Stimulated activated CD8-positive, alpha-beta memory T cell treated with anti-CD3 and anti-CD28 coated beads, Interleukin-7, amount 100 ng/mL, for 48 hours (primary cell): ENCODE results near the gene GNAQ.

Experiments
- DNase-seq, 2 donors: peaks; one replicate each; pipeline ENCODE4 v3.0.0-alpha.2; 2020; ENCODE audit warnings: low read depth in 1 of 2; ENCODE audit errors: extremely low read depth in 1 of 2

GNAQ gene

GRCh38 chr9:78031893-78032729 is 500 bp upstream of the GNAQ start:
- DNase-seq, result peak; percentile 47 to 64

- DNase-seq, result peak in 1 of 2 donors; percentile 23
Measured at GRCh38 chr9:78030553-78031443, 813 bp downstream of the GNAQ start.

DNA sequence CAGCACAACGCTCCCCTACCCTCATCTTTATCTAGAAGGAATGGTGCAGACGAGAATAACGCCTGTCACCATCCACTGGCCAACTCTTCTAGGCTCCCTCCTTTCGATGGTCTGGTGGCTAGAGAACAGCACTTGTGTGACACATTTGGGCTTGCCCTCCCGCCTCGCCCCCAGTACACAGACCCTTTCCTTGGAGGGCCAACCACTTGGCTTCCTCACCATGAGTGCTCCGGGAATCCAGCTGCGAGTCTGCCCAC is 1.4 kb downstream of the GNAQ start:
- DNase-seq, result no peak

DNA sequence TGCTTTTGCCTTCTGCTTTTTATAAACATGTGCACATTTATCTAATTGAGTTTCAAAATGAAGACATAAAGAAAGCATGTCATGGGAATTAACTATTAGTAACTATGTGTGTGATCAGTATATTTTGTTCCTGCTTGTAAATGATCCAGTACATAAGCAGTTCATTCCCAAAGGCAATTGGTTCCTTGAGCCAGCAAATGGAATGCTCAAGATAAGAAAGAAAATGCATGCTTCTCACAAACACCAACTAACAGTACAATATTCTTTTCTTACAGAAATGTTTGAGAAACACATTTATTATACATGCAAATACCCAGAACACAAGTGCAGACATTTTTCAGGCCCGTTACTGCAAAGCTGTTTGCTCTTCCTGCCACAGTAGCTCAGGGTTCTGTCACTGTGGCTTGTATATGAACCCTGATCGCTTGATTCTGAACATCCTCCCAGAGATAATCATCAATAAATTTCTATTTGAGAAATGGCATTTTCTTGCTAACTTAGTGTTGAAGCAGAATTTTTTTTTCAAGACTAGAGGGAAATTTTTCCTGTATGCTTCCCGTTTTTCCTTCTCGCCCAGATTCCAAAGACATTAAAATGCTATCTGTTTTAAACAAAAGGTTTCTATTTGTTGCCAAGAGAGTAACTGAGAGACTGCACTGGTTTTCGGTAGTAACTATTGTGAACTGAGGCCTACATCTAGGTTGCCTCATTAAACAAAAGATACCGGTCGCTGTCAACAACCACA is 1.9 kb downstream of the GNAQ start:
- DNase-seq, result no peak

DNA sequence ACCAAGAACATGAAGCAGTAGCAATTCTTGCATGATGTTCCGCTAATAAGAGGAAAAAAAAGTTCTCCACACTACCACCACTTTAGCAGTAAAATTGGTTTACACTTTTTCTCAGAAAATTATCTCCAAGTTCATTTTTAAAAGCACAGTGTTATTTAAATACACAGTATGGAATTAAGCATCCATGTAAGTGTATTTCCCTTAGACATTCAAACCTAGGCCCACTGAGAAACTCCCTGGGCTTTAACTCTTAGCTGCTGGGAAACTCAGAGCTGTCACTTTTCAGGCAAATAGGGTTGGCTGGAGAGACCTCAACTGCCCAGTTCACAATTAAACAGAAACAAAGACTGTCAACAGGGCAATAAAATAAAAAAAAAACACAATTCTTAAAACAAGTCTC is 2.7 kb downstream of the GNAQ start:
- DNase-seq, result no peak

- DNase-seq, result no peak
Measured at GRCh38 chr9:78026947-78027346, 4.7 kb downstream of the GNAQ start.

- DNase-seq, result no peak
Measured at GRCh38 chr9:78026416-78026815, 5.2 kb downstream of the GNAQ start.

DNA sequence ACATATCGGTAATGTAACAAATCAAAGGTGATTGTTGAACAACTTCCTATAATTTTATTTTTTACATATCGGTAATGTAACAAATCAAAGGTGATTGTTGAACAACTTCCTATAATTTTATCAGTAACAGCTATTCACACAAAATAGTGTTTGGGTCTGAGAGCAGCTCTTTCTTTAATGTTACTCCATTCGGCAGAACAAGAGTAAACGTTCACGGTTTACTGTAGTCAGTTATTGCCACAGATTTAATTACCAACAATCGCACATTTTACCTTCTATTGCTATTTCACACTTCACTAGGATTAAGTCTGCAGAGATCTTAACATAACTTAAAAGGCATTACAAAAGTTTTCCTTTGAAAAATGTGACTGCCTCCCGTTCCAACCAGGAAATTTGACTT is 6.4 kb downstream of the GNAQ start:
- no peak for DNase-seq

- DNase-seq, result no peak
Measured at GRCh38 chr9:78023003-78023741, 8.4 kb downstream of the GNAQ start.

DNA sequence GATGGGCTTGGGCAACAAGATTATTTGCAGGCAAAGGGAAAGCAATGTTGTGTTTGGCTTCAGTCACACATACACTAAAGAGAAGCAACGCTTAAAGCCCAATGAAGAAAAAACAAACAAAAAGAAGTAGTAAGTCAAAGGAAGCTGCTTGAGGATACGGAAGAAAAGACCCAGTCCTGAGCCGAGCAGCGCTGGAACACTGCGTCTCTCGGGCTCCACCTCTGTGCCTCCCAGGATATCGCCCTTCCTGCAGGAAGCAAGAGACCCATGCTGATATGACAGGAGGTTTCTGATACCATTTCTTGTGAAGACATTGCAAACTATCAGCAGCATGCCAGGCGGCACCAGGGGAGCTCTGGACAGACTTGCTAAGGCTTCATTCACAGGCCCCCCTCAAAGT is 9.9 kb downstream of the GNAQ start:
- no peak for DNase-seq

- no peak for DNase-seq
Measured at GRCh38 chr9:78017190-78017693, 14.4 kb downstream of the GNAQ start.

GRCh38 chr9:78015241-78015640 is 16.4 kb downstream of the GNAQ start:
- DNase-seq, result no peak

GRCh38 chr9:78014776-78015175 is 16.8 kb downstream of the GNAQ start:
- no peak for DNase-seq

DNA sequence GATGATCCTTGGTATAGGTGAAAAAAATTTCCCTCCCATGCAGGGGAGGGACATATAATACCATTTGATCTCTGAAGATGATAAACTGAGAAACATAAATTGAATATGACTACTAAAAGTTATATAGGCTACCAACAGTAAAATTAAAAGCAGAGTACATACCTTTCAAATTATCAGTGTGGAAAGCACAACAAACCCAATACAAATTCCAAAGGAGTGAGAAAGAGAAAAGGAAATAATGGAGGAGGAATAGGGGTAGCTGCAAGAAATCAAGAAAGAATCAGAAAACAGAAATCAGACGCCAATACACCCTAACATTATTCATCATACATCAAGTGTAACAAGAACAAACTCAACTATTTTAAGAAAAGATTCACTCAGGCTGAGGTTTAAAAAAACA is 17.7 kb downstream of the GNAQ start:
- DNase-seq, result no peak

DNA sequence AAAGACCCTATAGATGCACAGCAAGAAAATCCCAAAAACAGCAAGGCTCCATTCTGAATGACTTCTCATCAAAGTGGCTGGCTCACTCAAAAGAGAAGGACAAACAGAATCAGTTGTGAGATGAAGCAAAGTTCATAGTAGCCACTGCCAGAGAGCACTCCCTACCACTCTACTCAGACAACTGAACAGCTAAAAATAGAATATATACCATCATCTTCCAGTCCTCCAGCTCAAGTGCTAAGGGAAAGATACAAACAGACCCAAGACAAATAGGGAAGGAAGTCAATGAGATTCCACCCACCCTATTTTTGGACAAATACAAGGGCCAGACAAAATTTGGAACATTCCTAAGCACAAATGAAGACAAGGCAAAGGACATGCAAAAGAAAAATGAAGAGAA is 20.6 kb downstream of the GNAQ start:
- DNase-seq, result no peak

DNA sequence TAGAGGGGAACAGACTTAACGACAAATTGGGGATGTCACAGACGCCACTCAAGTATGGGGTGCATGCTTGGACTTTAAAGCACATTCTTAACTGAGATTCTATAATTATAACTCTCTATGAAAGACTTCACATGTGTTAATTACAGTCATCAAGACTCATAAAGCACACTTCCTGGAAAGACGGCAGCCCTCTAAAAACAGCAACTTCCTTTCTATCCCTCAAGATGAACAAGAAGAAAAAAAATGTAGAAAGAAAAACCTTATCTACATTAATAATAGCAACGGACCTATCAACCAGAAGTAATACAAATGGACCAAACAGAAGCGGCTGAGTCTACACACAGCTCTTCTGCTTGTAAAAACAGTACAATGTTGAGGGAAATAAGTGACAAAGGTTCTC is 21.2 kb downstream of the GNAQ start:
- no peak for DNase-seq

- DNase-seq, result no peak
Measured at GRCh38 chr9:78009186-78009585, 22.4 kb downstream of the GNAQ start.

GRCh38 chr9:78006734-78007133 is 24.9 kb downstream of the GNAQ start:
- DNase-seq, result no peak

- no peak for DNase-seq
Measured at GRCh38 chr9:78005231-78006002, 26.2 kb downstream of the GNAQ start.
